ENCODE results near the gene SERPINB4.

GRCh38 chr18:63683152-63683551, 39.1 kb upstream of the SERPINB4 start:
- TF ChIP-seq EZH2phosphoT487 (IDR thresholded peaks at IDR 0.05; ENCODE audit: borderline replicate concordance, low read length) (no peak), CTCF (conservative IDR thresholded peaks at IDR 0.05; ENCODE audit: low read depth, low read length) (no peak), EZH2 (IDR thresholded peaks at IDR 0.05; ENCODE audit: low read length, unreplicated experiment) (no peak)

All from PC-3 (cell line).